ENCODE measurements around the gene ALKBH5.
"Not testable (repeated sequence)": the region's sequence is repeated elsewhere in the genome, so short reads cannot be mapped to it uniquely, and the experiment has no call there.

ALKBH5 gene

GRCh38 chr17:18185832-18186626 lies 2.4 kb downstream of the ALKBH5 start:
- DNase-seq (ENCODE audit: low read depth, low spot score): no peak

GRCh38 chr17:18186627-18186982 lies 3.0 kb downstream of the ALKBH5 start:
- no peak for DNase-seq (ENCODE audit: low read depth, low spot score)

- no peak for DNase-seq (ENCODE audit: low read depth, low spot score)
These were observed 3.6 kb downstream of the ALKBH5 start for GRCh38 chr17:18187226-18187625.

GRCh38 chr17:18187821-18188761 lies 4.5 kb downstream of the ALKBH5 start:
- DNase-seq (ENCODE audit: low read depth, low spot score): no peak

- DNase-seq (ENCODE audit: low read depth, low spot score): no peak
These were observed 7.1 kb downstream of the ALKBH5 start for GRCh38 chr17:18190628-18191235.

- DNase-seq (ENCODE audit: low read depth, low spot score): no peak
These were observed 7.6 kb downstream of the ALKBH5 start for GRCh38 chr17:18191236-18191667.

- DNase-seq (ENCODE audit: low read depth, low spot score): no peak
These were observed 8.3 kb downstream of the ALKBH5 start for GRCh38 chr17:18191967-18192366.

GRCh38 chr17:18194394-18194793 lies 10.8 kb downstream of the ALKBH5 start:
- no peak for DNase-seq (ENCODE audit: low read depth, low spot score)

- no peak for DNase-seq (ENCODE audit: low read depth, low spot score)
These were observed 11.2 kb downstream of the ALKBH5 start for GRCh38 chr17:18194804-18195203.

GRCh38 chr17:18195246-18195645 lies 11.6 kb downstream of the ALKBH5 start:
- no peak for DNase-seq (ENCODE audit: low read depth, low spot score)

- no peak for DNase-seq (ENCODE audit: low read depth, low spot score)
These were observed 14.0 kb downstream of the ALKBH5 start for GRCh38 chr17:18197535-18198194.

GRCh38 chr17:18198530-18198929 lies 14.9 kb downstream of the ALKBH5 start:
- DNase-seq (ENCODE audit: low read depth, low spot score): no peak

- DNase-seq (ENCODE audit: low read depth, low spot score): no peak
These were observed 17.5 kb downstream of the ALKBH5 start for GRCh38 chr17:18201108-18201507.

- no peak for DNase-seq (ENCODE audit: low read depth, low spot score)
These were observed 19.7 kb downstream of the ALKBH5 start for GRCh38 chr17:18203308-18203707.

- no peak for DNase-seq (ENCODE audit: low read depth, low spot score)
These were observed 22.2 kb downstream of the ALKBH5 start for GRCh38 chr17:18205861-18206260.

- DNase-seq (ENCODE audit: low read depth, low spot score): no peak
These were observed 23.3 kb downstream of the ALKBH5 start for GRCh38 chr17:18206962-18207361.

GRCh38 chr17:18208092-18208491 lies 24.5 kb downstream of the ALKBH5 start:
- no peak for DNase-seq (ENCODE audit: low read depth, low spot score)

GRCh38 chr17:18213666-18214270 lies 30.1 kb downstream of the ALKBH5 start:
- no peak for DNase-seq (ENCODE audit: low read depth, low spot score)

GRCh38 chr17:18216906-18217305 lies 33.3 kb downstream of the ALKBH5 start:
- DNase-seq (ENCODE audit: low read depth, low spot score): not testable (repeated sequence)

- no peak for DNase-seq (ENCODE audit: low read depth, low spot score)
These were observed 33.9 kb downstream of the ALKBH5 start for GRCh38 chr17:18217412-18218015.

Measured in brain pericyte (primary cell).